Measurements from ENCODE around the gene GSTM5. TPM values are rescaled to one million over a fixed set of nuclear protein-coding genes. Genes with fewer than 3 reads are reported as not detected.

Gene GSTM5
- total RNA-seq, 1 donor from 2014 or later, result not detected

DNA sequence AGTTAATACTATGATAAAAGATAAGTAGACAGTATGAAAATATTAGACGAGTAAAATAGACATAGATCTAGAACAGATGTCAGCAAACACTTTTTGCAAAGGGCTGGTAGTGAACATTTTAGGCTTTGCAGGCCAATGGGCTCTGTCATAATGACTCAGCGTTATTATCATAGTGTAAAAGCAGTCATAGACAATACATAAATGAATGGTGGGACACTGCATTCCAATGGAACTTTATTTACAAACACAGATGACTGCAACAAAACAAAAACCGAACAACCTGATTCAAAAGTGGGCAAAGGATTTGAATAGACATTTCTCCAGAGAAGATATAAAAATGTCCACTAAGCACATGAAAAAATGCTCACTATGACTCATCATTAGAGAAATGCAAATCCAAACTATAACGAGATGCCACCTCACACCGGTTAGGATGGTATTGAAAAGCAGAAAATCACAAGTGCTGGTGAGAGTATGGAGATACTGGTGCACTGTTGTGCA, 7.3 kb downstream of the GSTM5 start:
- Mint-ChIP-seq H3K4me1 (ENCODE audit: unreplicated experiment) (peaks cover 7% of the 10 kb centered on the region), H3K27ac (ENCODE audit: unreplicated experiment) (peak overlapping the region; percentile 48), H3K36me3 (ENCODE audit: unreplicated experiment) (no peaks in the 10 kb centered on the region), H3K9me3 (ENCODE audit: unreplicated experiment) (peaks cover 4% of the 10 kb centered on the region), H3K27me3 (ENCODE audit: unreplicated experiment) (no peaks in the 10 kb centered on the region), H3K4me3 (ENCODE audit: unreplicated experiment) (no peak overlapping the region)
- DNase-seq (ENCODE audit: extremely low spot score, unreplicated experiment), result no peak
- TF ChIP-seq, protein P1, sequence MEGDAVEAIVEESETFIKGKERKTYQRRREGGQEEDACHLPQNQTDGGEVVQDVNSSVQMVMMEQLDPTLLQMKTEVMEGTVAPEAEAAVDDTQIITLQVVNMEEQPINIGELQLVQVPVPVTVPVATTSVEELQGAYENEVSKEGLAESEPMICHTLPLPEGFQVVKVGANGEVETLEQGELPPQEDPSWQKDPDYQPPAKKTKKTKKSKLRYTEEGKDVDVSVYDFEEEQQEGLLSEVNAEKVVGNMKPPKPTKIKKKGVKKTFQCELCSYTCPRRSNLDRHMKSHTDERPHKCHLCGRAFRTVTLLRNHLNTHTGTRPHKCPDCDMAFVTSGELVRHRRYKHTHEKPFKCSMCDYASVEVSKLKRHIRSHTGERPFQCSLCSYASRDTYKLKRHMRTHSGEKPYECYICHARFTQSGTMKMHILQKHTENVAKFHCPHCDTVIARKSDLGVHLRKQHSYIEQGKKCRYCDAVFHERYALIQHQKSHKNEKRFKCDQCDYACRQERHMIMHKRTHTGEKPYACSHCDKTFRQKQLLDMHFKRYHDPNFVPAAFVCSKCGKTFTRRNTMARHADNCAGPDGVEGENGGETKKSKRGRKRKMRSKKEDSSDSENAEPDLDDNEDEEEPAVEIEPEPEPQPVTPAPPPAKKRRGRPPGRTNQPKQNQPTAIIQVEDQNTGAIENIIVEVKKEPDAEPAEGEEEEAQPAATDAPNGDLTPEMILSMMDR (IDR thresholded peaks at IDR 0.05), result no peak

DNA sequence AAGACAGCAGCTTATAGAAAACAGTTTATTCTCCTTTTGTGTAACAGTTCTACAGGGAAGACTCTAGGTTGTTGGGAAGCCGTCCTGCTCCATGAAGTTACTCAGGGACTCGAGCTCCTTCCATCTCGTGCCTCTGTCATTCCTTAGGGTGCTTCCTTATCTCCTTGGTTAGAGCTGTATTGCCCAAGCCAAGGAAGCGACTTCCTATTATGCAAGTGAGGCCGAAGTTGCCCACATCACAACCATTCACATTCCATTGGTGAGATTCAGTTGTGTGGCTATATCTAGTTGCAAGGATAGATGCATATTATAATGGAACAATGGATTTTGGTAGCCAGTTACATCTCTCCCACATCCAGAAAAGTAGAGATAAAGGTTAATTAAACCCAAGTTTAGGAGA, 9.0 kb downstream of the GSTM5 start:
- TF ChIP-seq, protein P1 (IDR thresholded peaks at IDR 0.05), result no peak

DNA sequence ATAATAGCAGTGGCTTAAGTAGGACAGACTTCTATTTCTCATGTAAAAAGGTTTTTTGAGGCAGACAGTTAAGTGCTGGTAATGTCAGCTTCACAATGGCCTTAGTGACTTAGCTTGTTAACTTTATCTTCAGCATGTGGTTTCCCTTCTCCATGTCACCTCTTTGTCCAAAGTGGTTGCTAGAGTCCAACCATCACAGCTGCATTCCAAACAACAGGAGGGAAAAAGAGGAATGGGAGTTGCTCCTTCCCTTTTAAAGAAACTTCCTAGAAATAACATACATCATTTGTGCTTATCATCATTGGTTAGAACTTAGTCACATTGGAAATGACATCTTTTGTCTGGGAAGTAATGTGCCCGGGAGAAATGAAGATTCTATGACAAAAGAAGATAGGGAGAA, 9.9 kb downstream of the GSTM5 start:
- Mint-ChIP-seq H3K9me3 (ENCODE audit: unreplicated experiment) (peaks cover 4% of the 10 kb centered on the region), H3K4me3 (ENCODE audit: unreplicated experiment) (no peak overlapping the region), H3K36me3 (ENCODE audit: unreplicated experiment) (no peaks in the 10 kb centered on the region), H3K27me3 (ENCODE audit: unreplicated experiment) (no peaks in the 10 kb centered on the region), H3K27ac (ENCODE audit: unreplicated experiment) (no peak overlapping the region), H3K4me1 (ENCODE audit: unreplicated experiment) (peaks cover 14% of the 10 kb centered on the region)
- no peak for DNase-seq (ENCODE audit: extremely low spot score, unreplicated experiment)
- TF ChIP-seq, protein P1 (IDR thresholded peaks at IDR 0.05), result no peak

More for the DNA sequence above, 9.0 kb downstream of the GSTM5 start:
- H3K27ac Mint-ChIP-seq (ENCODE audit: unreplicated experiment), result no peak overlapping the region
- no peak for DNase-seq (ENCODE audit: extremely low spot score, unreplicated experiment)
- H3K36me3 Mint-ChIP-seq (ENCODE audit: unreplicated experiment), result no peaks in the 10 kb centered on the region
- H3K4me3 Mint-ChIP-seq (ENCODE audit: unreplicated experiment), result no peak overlapping the region
- no peaks in the 10 kb centered on the region for H3K27me3 Mint-ChIP-seq (ENCODE audit: unreplicated experiment)
- H3K9me3 Mint-ChIP-seq (ENCODE audit: unreplicated experiment), result peaks cover 4% of the 10 kb centered on the region
- peaks cover 11% of the 10 kb centered on the region for H3K4me1 Mint-ChIP-seq (ENCODE audit: unreplicated experiment)

DNA sequence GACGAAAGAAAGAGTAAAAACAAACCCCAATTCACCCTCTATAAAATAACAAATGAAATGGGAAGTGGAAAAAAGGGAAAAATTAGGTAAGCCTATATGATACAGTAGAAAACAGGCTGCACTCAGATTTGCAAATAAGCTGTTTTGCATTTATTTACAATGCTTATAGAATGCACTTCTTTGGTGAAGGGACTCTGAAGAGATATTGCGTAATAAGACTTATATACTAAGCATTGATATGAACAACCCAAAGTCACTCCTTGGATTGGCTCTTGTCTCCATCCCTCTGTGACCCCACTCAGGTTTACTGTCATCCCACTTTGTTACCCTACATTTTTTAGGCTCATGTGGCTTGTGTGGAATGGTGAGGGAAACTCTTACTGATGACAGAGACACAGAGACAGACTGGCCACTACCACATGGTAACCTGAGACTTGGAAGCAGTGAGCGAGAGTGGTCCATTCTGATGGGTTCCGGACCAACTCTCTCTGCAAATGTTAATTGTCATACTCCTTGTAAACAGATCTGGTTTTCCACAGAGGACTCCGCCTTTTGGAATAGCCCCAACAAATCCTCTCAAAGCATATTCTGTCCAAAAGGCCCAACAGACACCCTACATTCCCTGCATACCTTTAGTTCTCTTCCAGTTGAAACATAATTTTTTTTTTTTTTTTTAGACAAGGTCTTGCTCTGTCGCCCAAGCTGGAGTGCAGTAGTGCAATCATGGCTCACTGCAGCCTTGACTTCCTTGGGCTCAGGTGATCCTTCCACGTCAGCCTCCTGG, 11.0 kb downstream of the GSTM5 start:
- TF ChIP-seq, protein P1 (IDR thresholded peaks at IDR 0.05), result no peak
- no peak overlapping the region for H3K27ac Mint-ChIP-seq (ENCODE audit: unreplicated experiment)
- no peak for DNase-seq (ENCODE audit: extremely low spot score, unreplicated experiment)
- H3K9me3 Mint-ChIP-seq (ENCODE audit: unreplicated experiment), result peaks cover 4% of the 10 kb centered on the region
- no peaks in the 10 kb centered on the region for H3K36me3 Mint-ChIP-seq (ENCODE audit: unreplicated experiment)
- H3K4me3 Mint-ChIP-seq (ENCODE audit: unreplicated experiment), result no peak overlapping the region
- peaks cover 14% of the 10 kb centered on the region for H3K4me1 Mint-ChIP-seq (ENCODE audit: unreplicated experiment)
- no peaks in the 10 kb centered on the region for H3K27me3 Mint-ChIP-seq (ENCODE audit: unreplicated experiment)

DNA sequence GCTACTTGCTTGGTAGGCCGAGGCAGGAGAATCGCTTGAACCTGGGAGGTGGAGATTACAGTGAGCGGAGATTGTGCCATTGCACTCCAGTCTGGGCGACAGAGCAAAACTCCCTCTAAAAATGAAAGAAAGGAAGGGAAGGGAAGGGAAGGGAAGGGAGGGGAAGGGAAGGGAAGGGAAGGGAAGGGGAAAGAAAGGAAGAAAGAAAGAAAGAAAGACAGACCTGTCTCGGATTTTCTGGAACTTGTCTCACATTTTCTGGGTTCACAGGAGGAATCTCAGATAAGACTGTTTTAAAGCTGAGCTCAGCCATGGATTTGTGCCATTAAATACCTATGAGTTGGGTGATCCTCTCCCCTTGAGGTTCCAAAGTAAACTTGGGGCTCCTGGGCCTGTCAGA, 12.9 kb downstream of the GSTM5 start:
- Mint-ChIP-seq H3K4me1 (ENCODE audit: unreplicated experiment) (peaks cover 8% of the 10 kb centered on the region), H3K4me3 (ENCODE audit: unreplicated experiment) (no peak overlapping the region), H3K27me3 (ENCODE audit: unreplicated experiment) (peaks cover 2% of the 10 kb centered on the region), H3K36me3 (ENCODE audit: unreplicated experiment) (no peaks in the 10 kb centered on the region), H3K9me3 (ENCODE audit: unreplicated experiment) (peaks cover 4% of the 10 kb centered on the region), H3K27ac (ENCODE audit: unreplicated experiment) (no peak overlapping the region)
- TF ChIP-seq, protein P1 (IDR thresholded peaks at IDR 0.05), result no peak
- no peak for DNase-seq (ENCODE audit: extremely low spot score, unreplicated experiment)

All from osteocyte (in vitro differentiated cells).